ENCODE data around the gene ODF2. TPM values are rescaled to one million over a fixed set of nuclear protein-coding genes. Genes with fewer than 3 reads are reported as not detected.
"Not testable (repeated sequence)": the region's sequence is repeated elsewhere in the genome, so short reads cannot be mapped to it uniquely, and the experiment has no call there.

ODF2 gene
- total RNA-seq, 1 experiment from 2014 or later: 60.7 TPM

DNA sequence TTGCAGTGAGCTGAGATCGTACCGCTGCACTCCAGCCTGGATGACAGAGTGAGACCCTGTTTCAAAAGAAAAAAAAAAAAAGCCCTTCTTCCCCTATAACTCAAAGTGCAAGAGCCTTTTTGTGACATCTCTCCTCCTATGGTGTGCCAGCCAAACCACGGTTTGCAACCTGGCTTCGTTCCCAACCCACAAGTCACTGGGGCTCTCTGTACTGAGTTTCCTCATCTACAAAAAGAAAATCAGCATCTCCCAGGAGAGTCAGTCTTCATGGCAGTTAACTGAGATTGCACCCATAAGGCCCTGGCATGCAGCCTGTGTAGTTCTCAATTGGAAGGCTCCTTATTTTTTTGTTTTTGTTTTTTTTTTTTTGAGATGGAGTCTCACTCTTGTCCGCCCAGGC, 14.8 kb downstream of the ODF2 start:
- DNase-seq (ENCODE audit: low spot score): peak; percentile 26
- in situ Hi-C loops (cut with HindIII; ENCODE audit: low sequenced_read_pairs): no loop called here

DNA sequence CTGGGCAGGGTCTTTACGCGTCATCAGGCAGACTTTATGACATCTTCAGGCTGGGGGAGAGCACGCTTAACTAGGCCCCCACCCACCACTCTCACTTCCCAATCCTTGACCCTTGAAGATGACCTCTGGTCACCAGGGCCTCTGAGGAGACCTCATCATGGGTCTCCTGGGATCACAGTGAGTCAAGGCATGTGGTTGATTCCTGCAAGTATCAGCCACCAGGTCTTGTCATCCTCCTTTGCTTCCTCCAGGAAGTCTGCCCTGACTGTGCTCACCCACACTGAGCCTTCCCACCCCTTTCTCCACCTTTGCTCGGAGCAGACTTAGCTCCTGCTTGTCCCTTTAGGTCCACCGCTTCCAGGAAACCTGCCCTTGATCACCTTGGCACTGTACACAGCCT, 17.3 kb downstream of the ODF2 start:
- in situ Hi-C loops (cut with HindIII; ENCODE audit: low sequenced_read_pairs): no loop called here
- no peak for DNase-seq (ENCODE audit: low spot score)

GRCh38 chr9:128475867-128476266, 20.1 kb downstream of the ODF2 start:
- in situ Hi-C loops (cut with HindIII; ENCODE audit: low sequenced_read_pairs): no loop called here
- DNase-seq (ENCODE audit: low spot score): no peak

DNA sequence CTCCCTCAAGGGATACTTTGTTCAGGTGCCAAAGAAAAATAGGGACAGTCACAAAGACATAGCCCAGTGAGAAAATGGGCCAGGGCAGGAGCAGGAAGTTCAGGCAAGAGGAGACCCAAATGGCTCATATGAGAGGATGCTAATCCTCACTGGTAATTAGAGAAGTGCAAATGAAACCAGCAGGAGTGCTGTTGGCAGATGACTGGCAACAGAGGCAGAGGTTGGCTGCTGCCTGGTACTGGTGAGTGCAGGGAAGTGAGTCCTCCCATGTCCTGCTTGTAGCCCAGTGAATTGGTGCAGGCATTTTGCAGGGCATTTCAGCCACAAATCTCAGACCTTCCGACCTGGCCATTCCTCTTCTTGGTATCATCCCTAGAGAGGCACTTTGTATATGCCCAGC, 23.5 kb downstream of the ODF2 start:
- DNase-seq (ENCODE audit: low spot score): no peak
- in situ Hi-C loops (cut with HindIII; ENCODE audit: low sequenced_read_pairs): no loop called here

GRCh38 chr9:128481561-128481960, 25.8 kb downstream of the ODF2 start:
- no peak for DNase-seq (ENCODE audit: low spot score)
- in situ Hi-C loops (cut with HindIII; ENCODE audit: low sequenced_read_pairs): no loop called here

GRCh38 chr9:128482186-128482585, 26.4 kb downstream of the ODF2 start:
- DNase-seq (ENCODE audit: low spot score): no peak
- in situ Hi-C loops (cut with HindIII; ENCODE audit: low sequenced_read_pairs): no loop called here

GRCh38 chr9:128484686-128485413, 29.0 kb downstream of the ODF2 start:
- in situ Hi-C loops (cut with HindIII; ENCODE audit: low sequenced_read_pairs): no loop called here
- DNase-seq (ENCODE audit: low spot score): no peak

GRCh38 chr9:128485414-128485855, 29.6 kb downstream of the ODF2 start:
- no peak for DNase-seq (ENCODE audit: low spot score)
- in situ Hi-C loops (cut with HindIII; ENCODE audit: low sequenced_read_pairs): no loop called here

DNA sequence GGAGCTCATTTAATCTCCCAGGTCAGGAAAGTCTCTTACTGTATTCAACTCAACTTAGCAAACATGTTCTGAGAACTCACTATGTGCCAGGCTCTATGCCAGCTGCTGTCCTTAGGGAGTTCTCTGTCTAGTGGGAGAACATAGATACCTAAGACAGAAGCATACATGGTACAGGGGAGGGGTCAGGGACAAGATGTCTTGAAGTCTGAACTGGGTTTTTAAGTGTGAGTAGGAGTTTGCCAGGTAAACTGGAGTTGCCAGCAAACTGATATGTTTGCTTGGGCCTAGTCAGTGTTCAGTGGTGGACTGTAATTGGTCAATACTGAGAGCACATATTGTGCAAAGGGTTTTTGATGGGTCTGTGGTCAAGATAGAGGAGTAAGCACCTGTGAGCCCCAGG, 30.4 kb downstream of the ODF2 start:
- in situ Hi-C loops (cut with HindIII; ENCODE audit: low sequenced_read_pairs): no loop called here
- no peak for DNase-seq (ENCODE audit: low spot score)

GRCh38 chr9:128493424-128493823, 37.6 kb downstream of the ODF2 start:
- DNase-seq (ENCODE audit: low spot score): no peak

DNA sequence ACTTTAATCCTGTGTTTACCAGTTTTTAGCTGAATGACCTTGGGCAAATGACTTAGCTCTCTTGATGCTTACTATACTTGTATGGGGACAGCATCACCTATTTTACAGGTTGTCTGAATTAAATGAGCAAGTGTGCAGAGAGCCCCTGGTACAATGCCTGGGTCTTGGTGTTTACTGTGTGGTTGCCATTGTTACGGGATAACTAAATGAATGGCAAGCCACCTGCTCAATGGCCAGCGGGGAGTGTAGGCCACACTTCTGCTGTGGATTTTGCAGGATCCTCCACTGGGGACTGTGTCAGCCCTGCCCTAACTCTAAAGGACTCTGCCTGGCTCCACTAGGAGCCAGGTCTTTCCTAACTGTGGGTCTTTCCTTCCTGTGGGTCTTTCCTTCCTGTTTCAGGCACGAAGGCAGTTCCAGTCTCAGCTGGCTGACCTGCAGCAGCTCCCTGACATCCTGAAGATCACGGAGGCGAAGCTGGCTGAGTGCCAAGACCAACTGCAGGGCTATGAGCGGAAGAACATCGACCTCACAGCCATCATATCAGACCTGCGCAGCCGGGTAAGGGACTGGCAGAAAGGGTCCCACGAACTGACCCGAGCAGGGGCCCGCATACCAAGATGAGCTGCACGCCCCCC, 38.4 kb downstream of the ODF2 start:
- DNase-seq (ENCODE audit: low spot score): peak; percentile 41
- in situ Hi-C loops (cut with HindIII; ENCODE audit: low sequenced_read_pairs): no loop called here

More at GRCh38 chr9:128493424-128493823, 37.6 kb downstream of the ODF2 start:
- in situ Hi-C loops (cut with HindIII; ENCODE audit: low sequenced_read_pairs): no loop called here

GRCh38 chr9:128494746-128495129, 38.9 kb downstream of the ODF2 start:
- DNase-seq (ENCODE audit: low spot score): no peak
- in situ Hi-C loops (cut with HindIII; ENCODE audit: low sequenced_read_pairs): no loop called here

DNA sequence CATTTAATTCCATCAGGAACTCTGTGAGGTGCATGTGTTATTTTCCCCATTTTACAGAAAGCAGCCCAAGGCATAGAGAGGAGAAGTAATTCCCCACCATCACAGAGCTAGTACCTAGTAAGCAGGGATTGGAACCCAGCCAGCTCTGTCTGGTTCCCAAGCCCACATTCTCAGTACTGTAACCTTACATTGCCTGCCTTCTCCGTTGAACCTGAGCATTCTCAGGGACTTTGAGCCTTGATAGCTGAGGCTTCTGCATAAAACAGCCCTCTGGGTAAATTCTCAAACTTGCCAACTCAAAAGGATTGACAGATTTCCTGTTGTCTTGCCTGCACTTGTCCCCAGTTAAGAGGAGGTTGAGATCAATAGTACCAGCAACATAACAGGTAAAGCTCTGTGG, 39.5 kb downstream of the ODF2 start:
- in situ Hi-C loops (cut with HindIII; ENCODE audit: low sequenced_read_pairs): no loop called here
- DNase-seq (ENCODE audit: low spot score): no peak

DNA sequence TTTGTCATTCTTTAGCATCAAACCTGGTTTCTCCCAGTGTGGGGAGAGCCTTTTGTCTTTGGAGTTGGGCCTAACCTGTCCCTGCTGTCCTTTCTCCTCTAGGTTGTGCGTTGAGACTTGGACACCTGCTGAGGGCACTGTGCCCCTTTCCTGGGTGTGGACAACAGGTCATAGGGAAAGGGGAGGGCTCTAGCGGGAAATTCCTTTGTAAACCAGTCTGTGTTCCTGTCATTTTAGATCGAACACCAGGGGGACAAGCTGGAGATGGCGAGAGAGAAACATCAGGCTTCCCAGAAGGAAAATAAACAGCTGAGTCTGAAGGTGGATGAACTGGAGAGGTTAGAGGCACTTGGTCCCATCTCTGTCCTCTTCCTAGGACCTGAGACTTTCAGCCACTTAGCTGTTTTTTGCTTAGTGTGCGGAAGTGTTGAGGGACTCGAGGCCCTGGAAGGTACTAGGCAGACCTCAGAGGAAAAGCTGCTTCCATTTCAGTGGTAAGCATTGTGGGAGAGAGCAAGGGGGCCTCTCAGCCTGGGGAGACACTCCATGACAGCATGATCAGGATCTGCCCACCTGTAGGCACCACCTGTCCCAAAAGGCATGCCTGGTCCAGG, 40.1 kb downstream of the ODF2 start:
- DNase-seq (ENCODE audit: low spot score): no peak
- in situ Hi-C loops (cut with HindIII; ENCODE audit: low sequenced_read_pairs): no loop called here

DNA sequence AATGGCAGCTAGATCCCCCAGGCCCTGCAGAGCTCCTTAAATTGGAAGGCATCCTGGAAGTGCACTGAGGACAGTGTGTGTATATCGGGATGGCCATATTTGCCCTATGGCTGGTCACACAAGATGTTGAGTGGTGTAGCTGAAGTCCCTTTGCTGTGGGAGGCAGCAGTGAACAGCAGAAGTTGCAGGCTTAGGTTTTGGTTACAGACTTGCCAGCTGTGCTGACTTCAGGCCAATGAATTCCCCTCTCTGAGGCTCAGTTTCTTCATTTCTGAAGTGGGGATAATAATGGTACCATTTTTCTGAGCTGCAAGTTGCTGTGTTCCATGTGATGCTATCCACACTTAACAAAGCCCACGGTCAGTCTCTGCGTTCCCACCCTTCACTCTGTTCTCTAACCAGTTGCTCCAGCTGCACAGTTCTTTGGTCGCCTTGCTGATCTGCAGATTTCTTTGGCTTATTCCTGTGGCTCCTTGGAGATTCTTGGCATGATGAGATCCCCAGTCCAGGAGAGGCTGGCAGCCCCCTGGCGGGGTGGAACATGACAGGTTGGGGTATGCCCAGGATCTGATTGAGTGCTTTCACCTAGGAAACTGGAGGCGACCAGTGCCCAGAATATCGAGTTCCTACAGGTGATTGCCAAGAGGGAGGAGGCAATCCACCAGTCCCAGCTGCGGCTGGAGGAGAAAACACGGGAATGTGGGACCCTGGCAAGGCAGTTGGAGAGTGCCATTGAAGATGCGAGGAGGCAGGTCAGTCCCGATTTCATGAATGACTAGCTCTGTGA, 42.2 kb downstream of the ODF2 start:
- DNase-seq (ENCODE audit: low spot score): no peak
- in situ Hi-C loops (cut with HindIII; ENCODE audit: low sequenced_read_pairs): no loop called here

DNA sequence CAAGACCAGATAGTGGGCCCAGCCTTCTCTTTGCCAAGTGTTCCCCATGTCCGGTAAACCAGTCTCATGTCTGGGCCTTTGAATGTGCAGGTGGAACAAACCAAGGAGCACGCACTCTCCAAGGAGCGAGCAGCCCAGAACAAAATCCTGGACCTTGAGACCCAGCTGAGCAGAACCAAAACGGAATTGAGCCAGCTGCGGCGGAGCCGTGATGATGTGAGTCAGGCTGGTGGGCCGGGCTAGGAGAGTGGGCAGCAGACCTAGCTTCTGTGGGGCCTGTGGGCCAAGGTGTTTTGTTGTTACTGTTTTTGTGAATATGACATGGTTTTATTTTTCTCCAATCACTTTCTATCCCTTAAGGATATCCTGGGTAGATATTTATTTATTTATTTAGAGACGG, 43.1 kb downstream of the ODF2 start:
- DNase-seq (ENCODE audit: low spot score): no peak
- in situ Hi-C loops (cut with HindIII; ENCODE audit: low sequenced_read_pairs): no loop called here

- no peak for DNase-seq (ENCODE audit: low spot score)
- in situ Hi-C loops (cut with HindIII; ENCODE audit: low sequenced_read_pairs): no loop called here
Observed at GRCh38 chr9:128499920-128500319, 44.1 kb downstream of the ODF2 start.

GRCh38 chr9:128503415-128503825, 47.6 kb downstream of the ODF2 start:
- in situ Hi-C loops (cut with HindIII; ENCODE audit: low sequenced_read_pairs); DNase-seq (ENCODE audit: low spot score): not testable (repeated sequence)

DNA sequence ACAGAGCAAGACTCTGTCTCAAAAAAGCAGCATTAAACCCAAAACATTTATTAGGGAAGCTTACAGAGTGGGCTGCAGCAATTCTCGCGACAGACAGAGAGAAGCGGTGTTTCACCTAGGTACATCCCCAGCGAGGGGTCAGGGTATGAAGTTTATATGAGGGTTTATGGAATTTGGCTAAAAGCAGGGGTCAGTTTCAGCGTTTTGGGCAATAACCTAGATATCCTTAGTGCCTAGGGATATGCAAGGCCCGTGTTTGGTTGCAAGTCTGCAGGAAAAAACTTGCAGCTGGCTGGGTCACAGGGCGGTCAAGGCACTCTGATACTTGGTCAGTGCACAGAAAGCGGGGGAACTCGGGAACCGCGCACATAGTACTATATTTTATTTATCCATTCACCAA, 48.1 kb downstream of the ODF2 start:
- in situ Hi-C loops (cut with HindIII; ENCODE audit: low sequenced_read_pairs): no loop called here
- DNase-seq (ENCODE audit: low spot score): peak; percentile 42
